Measurements from ENCODE around the gene GRM7.

GRCh38 chr3:7682822-7683229, 821.9 kb downstream of the GRM7 start:
- TF ChIP-seq CTCF (IDR thresholded peaks at IDR 0.05) (no peak), POLR2A (IDR thresholded peaks at IDR 0.05) (no peak)
